Transverse colon (tissue), 4 donors: ENCODE data around the gene LOC128125822.

Experiments
- DNase-seq: peaks from one replicate; pipeline ENCODE4 v3.0.0-alpha.2; 2019
- H3K27ac ChIP-seq, 4 donors: fragments of 200-600 bp; sonication (generic); 2 replicates each; pipeline ENCODE4 v1.5.1; 2016 to 2018; ENCODE audit warnings: inconsistent platforms in 4 of 4
- H3K27me3 ChIP-seq: fragments of 200-600 bp; sonication (generic); 2 replicates; pipeline ENCODE4 v1.5.1; 2017; ENCODE audit warnings: inconsistent platforms
- H3K36me3 ChIP-seq, 4 donors: fragments of 200-600 bp; sonication (generic); 2 replicates each; pipeline ENCODE4 v1.5.1; 2017 to 2019; ENCODE audit warnings: inconsistent platforms in 4 of 4
- H3K4me1 ChIP-seq, 4 donors: fragments of 200-600 bp; sonication (generic); 2 replicates each; pipeline ENCODE4 v1.5.1; 2017 to 2020; ENCODE audit warnings: inconsistent platforms in 4 of 4
- H3K4me3 ChIP-seq, 4 donors: fragments of 200-600 bp; sonication (generic); 1 replicate in 1 of 4; 2 replicates in 3 of 4; pipeline versions ENCODE4 v1.5.1 to v1.6.1; 2017 to 2019; ENCODE audit warnings: inconsistent platforms in 4 of 4
- H3K9me3 ChIP-seq, 2 donors: fragments of 200-600 bp; sonication (generic); 2 replicates each; pipeline ENCODE4 v1.5.1; 2017 to 2019; ENCODE audit warnings: inconsistent platforms in 2 of 2
- EP300 ChIP-seq: sonication (generic); formaldehyde crosslinking; IDR thresholded peaks from one replicate; pipeline ENCODE4 v1.6.1; 2017; ENCODE audit warnings: antibody characterized with exemption, low read depth
- POLR2A ChIP-seq: fragments of 450-650 bp; IDR thresholded peaks from one replicate; pipeline ENCODE4 v1.6.1; 2016; ENCODE audit warnings: antibody characterized with exemption, mild to moderate bottlenecking, moderate library complexity
- POLR2AphosphoS5 ChIP-seq, 3 donors: sonication (generic); formaldehyde crosslinking; IDR thresholded peaks; one replicate each; pipeline ENCODE4 v1.6.1; 2016; ENCODE audit warnings: antibody characterized with exemption in 3 of 3
- WGBS, 2 donors: methylation state at CpG; one replicate each; pipeline ENCODE4 v1.1.5; 2018; ENCODE audit warnings: low coverage in 1 of 2; 5-methylcytosine and 5-hydroxymethylcytosine counted together
- in situ Hi-C, 4 donors: fragments of 200-750 bp; cut with MboI; loops; one replicate each; pipeline versions ENCODE4 v1.15.0 to v1.15.1; 2017; ENCODE audit warnings: low sequenced_read_pairs in 3 of 4, low pct_ligation_motif_present in 1 of 4, low pct_unique_long_range_greater_than_20kb in 1 of 4
- intact Hi-C: fragments of 100-400 bp; cut with DNase I; formaldehyde crosslinking; loops from one replicate; pipeline ENCODE4 v1.15.1; 2023; ENCODE audit warnings: low total_unique reads
- TF ChIP-seq, protein P1 (sequence below), 5 experiments: fragments of 200-600 bp in 3 of 5; fragments of 450-650 bp in 2 of 5; sonication (generic) in 3 of 5; IDR thresholded peaks; 1 replicate in 2 of 5; 2 replicates in 3 of 5; pipeline ENCODE4 v1.5.1; 2016 to 2017; ENCODE audit warnings: antibody characterized with exemption in 5 of 5, inconsistent platforms in 3 of 5, mild to moderate bottlenecking in 2 of 5, moderate library complexity in 1 of 5

LOC128125822 gene

DNA sequence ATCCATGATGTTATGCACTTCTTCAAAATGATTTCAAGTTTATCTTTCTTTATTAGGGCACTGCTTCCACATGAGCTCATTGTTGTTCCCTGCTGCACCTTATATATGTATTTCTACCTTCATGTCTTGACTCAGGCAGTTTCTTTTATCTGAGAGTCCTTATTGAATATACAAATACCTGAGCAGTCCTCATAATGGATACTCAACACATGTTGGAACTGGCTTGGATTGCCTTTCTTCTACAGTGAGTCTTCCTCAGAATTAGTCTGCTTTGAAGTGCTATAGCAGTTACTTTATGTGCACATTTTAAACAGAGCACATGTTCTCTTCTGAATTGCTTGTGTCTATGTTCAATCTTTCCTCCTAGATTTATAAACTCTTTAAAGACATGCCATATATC lies 45.3 kb upstream of the LOC128125822 start:
- in situ Hi-C loops = no loop called here
- H3K27ac ChIP-seq = no peak overlapping the region
- peaks cover 0 to 11% (median 6%) of the 10 kb centered on the region in 4 donors for H3K4me1 ChIP-seq
- no peaks in the 10 kb centered on the region for H3K27me3 ChIP-seq
- intact Hi-C loops = no loop called here
- H3K4me3 ChIP-seq = no peak overlapping the region
- TF ChIP-seq EP300 (no peak), POLR2AphosphoS5 (IDR thresholded peaks at IDR 0.05) (no peak), POLR2A (no peak)
- TF ChIP-seq, protein P1, sequence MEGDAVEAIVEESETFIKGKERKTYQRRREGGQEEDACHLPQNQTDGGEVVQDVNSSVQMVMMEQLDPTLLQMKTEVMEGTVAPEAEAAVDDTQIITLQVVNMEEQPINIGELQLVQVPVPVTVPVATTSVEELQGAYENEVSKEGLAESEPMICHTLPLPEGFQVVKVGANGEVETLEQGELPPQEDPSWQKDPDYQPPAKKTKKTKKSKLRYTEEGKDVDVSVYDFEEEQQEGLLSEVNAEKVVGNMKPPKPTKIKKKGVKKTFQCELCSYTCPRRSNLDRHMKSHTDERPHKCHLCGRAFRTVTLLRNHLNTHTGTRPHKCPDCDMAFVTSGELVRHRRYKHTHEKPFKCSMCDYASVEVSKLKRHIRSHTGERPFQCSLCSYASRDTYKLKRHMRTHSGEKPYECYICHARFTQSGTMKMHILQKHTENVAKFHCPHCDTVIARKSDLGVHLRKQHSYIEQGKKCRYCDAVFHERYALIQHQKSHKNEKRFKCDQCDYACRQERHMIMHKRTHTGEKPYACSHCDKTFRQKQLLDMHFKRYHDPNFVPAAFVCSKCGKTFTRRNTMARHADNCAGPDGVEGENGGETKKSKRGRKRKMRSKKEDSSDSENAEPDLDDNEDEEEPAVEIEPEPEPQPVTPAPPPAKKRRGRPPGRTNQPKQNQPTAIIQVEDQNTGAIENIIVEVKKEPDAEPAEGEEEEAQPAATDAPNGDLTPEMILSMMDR (IDR thresholded peaks at IDR 0.05) = no peak
- no peaks in the 10 kb centered on the region for H3K9me3 ChIP-seq
- H3K36me3 ChIP-seq = no peaks in the 10 kb centered on the region
- DNase-seq = no peak

DNA sequence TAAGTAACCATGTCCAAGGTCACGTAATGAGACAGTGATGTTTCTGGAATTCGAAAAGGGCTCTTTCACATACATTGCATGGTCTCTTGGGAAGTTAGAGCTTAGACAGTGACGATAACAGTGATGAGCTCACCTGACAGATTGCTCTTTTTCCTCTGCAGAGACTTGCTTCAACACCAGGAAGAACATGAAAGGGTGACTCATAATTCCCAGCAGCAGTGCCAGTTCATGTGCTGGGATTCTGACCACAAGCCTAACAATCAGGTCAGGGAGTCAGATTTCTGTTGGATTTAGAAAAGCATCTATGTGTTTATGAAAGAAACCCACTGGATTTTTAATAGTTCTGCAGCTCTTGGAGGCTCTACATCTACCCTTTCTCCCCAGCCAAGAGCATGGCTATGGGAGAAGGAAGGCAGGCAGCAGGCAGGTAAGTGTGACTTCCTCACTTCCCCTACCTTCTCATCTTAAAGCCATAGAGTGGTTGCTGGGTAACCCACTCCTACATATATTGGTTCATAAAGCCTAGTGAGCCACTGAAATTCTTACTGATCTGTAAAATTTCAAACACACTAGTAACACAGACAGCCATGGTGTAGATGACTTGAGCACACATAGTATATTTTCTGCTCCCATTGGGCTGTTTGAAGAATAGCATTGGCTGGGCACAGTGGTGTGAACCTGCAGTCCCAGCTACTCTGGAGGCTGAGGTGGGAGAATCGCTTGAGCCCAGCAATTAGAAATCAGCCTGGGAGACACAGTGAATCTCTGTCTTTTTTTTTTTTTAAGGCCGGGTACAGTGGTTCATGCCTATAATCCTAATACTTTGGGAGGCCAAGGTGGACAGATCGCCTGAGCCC lies 44.4 kb upstream of the LOC128125822 start:
- in situ Hi-C loops (no loop called here), intact Hi-C loops (no loop called here)
- Histone ChIP-seq H3K4me1 (peaks cover 0 to 11% (median 6%) of the 10 kb centered on the region in 4 donors), H3K27ac (peak overlapping the region; percentile 12 to 54 (median 46)), H3K36me3 (no peaks in the 10 kb centered on the region), H3K9me3 (no peaks in the 10 kb centered on the region), H3K27me3 (no peaks in the 10 kb centered on the region), H3K4me3 (no peak overlapping the region)
- DNase-seq = peak; percentile 68
- TF ChIP-seq POLR2AphosphoS5 (IDR thresholded peaks at IDR 0.05) (peak; percentile 52 to 71 (median 59)), POLR2A (no peak)
- WGBS, 2 donors = 80 to 89% methylated on average over 3 to 6 of the region's 6 CpGs

DNA sequence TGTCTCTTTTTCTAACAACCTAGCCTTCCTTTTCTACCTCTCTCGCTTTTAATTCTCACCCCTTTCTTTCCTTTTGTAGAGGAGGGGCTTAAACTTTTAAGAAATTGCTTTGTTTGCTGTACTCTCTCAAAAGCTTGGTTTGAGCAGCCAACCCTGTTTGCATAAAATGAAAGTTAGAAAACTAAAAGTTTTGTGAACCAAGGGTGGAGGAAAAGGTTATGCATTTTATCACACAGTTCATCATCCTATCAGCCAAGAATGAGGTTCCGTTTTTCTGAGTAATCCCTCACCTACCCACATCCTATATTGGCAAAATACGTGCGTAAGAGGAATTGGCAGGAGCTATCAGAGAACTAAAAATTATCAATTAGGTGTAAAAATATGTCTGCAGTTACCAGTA lies 42.8 kb upstream of the LOC128125822 start:
- no peaks in the 10 kb centered on the region for H3K27me3 ChIP-seq
- intact Hi-C loops (no loop called here), in situ Hi-C loops (no loop called here)
- DNase-seq = no peak
- TF ChIP-seq POLR2AphosphoS5 (IDR thresholded peaks at IDR 0.05) = no peak
- no peak for TF ChIP-seq POLR2A
- no peak for TF ChIP-seq EP300
- H3K9me3 ChIP-seq = no peaks in the 10 kb centered on the region
- H3K4me1 ChIP-seq = peaks cover 0 to 11% (median 6%) of the 10 kb centered on the region in 4 donors
- no peak overlapping the region for H3K27ac ChIP-seq
- 67 to 85% methylated on average over 4 of the region's 4 CpGs for WGBS, 2 donors
- no peaks in the 10 kb centered on the region for H3K36me3 ChIP-seq
- no peak overlapping the region for H3K4me3 ChIP-seq

DNA sequence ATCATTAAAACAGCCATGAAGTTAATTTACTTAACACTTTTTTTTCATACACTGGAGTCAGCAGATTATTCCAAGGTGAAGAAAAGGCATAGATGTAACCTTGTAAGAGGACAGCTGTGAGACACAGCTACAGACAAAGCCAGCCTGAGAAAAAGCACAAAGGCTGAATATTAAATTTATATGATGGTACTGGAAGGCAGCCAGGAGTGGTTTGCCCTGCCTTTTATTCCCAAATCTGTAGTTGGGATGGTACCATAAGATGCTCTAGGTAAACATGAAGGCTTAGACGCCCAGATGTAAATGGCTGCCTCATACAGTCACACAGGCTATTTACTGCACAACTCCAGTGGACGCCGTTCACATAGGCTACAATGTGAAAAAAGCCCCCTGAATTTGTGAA lies 42.1 kb upstream of the LOC128125822 start:
- TF ChIP-seq POLR2A = no peak
- TF ChIP-seq POLR2AphosphoS5 (IDR thresholded peaks at IDR 0.05) = no peak
- no peak overlapping the region for H3K4me3 ChIP-seq
- no peaks in the 10 kb centered on the region for H3K36me3 ChIP-seq
- no peak overlapping the region for H3K27ac ChIP-seq
- in situ Hi-C loops (no loop called here), intact Hi-C loops (no loop called here)
- DNase-seq = no peak
- H3K27me3 ChIP-seq = no peaks in the 10 kb centered on the region
- peaks cover 0 to 11% (median 6%) of the 10 kb centered on the region in 4 donors for H3K4me1 ChIP-seq
- WGBS, 2 donors = 88 to 92% methylated on average over 3 of the region's 3 CpGs
- no peaks in the 10 kb centered on the region for H3K9me3 ChIP-seq

DNA sequence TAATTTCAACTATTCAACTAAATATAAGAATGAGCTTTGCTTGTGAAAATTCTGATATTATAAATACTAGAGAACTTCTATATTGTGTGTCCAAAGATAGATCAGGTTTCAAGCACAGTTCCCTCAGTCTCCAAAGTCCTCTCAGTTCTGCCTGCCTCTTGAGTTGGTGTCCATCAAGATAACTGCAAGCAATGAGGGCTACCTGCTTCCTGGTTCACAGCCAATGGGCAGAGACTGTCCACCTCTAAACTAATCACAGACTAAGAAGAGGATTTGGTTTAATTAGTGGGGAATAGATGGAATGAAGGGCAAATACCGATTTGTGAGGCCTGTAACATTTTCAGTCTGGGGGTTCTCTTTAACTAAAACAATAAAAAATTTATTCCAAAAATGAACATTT lies 41.3 kb upstream of the LOC128125822 start:
- H3K27me3 ChIP-seq = no peaks in the 10 kb centered on the region
- peaks cover 0 to 11% (median 6%) of the 10 kb centered on the region in 4 donors for H3K4me1 ChIP-seq
- H3K4me3 ChIP-seq = no peak overlapping the region
- no peak for DNase-seq
- WGBS, 2 donors = 67 to 93% methylated on average over 1 of the region's 1 CpG
- intact Hi-C loops = no loop called here
- in situ Hi-C loops = no loop called here
- no peaks in the 10 kb centered on the region for H3K9me3 ChIP-seq
- no peak overlapping the region for H3K27ac ChIP-seq
- TF ChIP-seq, protein P1 (IDR thresholded peaks at IDR 0.05) = no peak
- H3K36me3 ChIP-seq = no peaks in the 10 kb centered on the region
